HepG2 (cell line): ENCODE data around the gene NOXO1. TPM values are rescaled to one million over a fixed set of nuclear protein-coding genes. Genes with fewer than 3 reads are reported as not detected.

ENCODE experiments used
- ARNT2 ChIP-seq: sonication (generic); formaldehyde crosslinking; IDR thresholded peaks from 2 replicates; pipeline ENCODE4 v1.8.0; 2022; ENCODE audit warnings: mild to moderate bottlenecking, low read depth, missing genetic modification reagents, moderate library complexity
- ATF7 ChIP-seq, 2 experiments: fragments of 450-650 bp in 1 of 2; sonication (generic) in 1 of 2; formaldehyde crosslinking in 1 of 2; IDR thresholded peaks; 2 replicates each; pipeline versions ENCODE4 v1.4.0 to v1.6.1; 2016 to 2020; ENCODE audit warnings: antibody characterized with exemption in 1 of 2, mild to moderate bottlenecking in 1 of 2, missing genetic modification reagents in 1 of 2
- BCL3 ChIP-seq: sonication (generic); formaldehyde crosslinking; IDR thresholded peaks from 2 replicates; pipeline ENCODE4 v1.5.1; 2020; ENCODE audit warnings: mild to moderate bottlenecking, missing genetic modification reagents, moderate library complexity
- ELK4 ChIP-seq: sonication (generic); formaldehyde crosslinking; IDR thresholded peaks from 2 replicates; pipeline ENCODE4 v1.9.0; 2021; ENCODE audit warnings: missing genetic modification reagents, borderline replicate concordance
- GMEB1 ChIP-seq: sonication (generic); formaldehyde crosslinking; IDR thresholded peaks from 2 replicates; pipeline ENCODE4 v1.5.1; 2020; ENCODE audit warnings: missing genetic modification reagents, mild to moderate bottlenecking, borderline replicate concordance
- JARID2 ChIP-seq: sonication (generic); formaldehyde crosslinking; IDR thresholded peaks from 2 replicates; pipeline ENCODE4 v1.8.1; 2023; ENCODE audit warnings: missing genetic modification reagents, inconsistent platforms; ENCODE audit not compliant: insufficient replicate concordance
- NR3C1 ChIP-seq: sonication (generic); formaldehyde crosslinking; IDR thresholded peaks from 2 replicates; pipeline ENCODE4 v1.4.0; 2020; ENCODE audit warnings: missing genetic modification reagents
- RAD21 ChIP-seq: fragments of 450-650 bp; formaldehyde crosslinking; IDR thresholded peaks from 2 replicates; pipeline ENCODE4 v1.5.0; 2020; ENCODE audit warnings: mild to moderate bottlenecking
- SNAI1 ChIP-seq: sonication (generic); formaldehyde crosslinking; IDR thresholded peaks from 2 replicates; pipeline ENCODE4 v1.5.0; 2020; ENCODE audit warnings: mild to moderate bottlenecking, missing genetic modification reagents, borderline replicate concordance
- TIGD3 ChIP-seq: sonication (generic); formaldehyde crosslinking; IDR thresholded peaks from 2 replicates; pipeline ENCODE4 v1.5.1; 2020; ENCODE audit warnings: mild to moderate bottlenecking, missing genetic modification reagents, borderline replicate concordance
- TMF1 ChIP-seq: sonication (generic); formaldehyde crosslinking; IDR thresholded peaks from 2 replicates; pipeline ENCODE4 v1.8.1; 2022; ENCODE audit warnings: low read depth, missing genetic modification reagents
- ZNF513 ChIP-seq: sonication (generic); formaldehyde crosslinking; conservative IDR thresholded peaks from 2 replicates; pipeline ENCODE4 v1.5.0; 2020; ENCODE audit warnings: missing genetic modification reagents
- ZNF670 ChIP-seq: sonication (generic); formaldehyde crosslinking; IDR thresholded peaks from 2 replicates; pipeline ENCODE4 v1.8.0; 2022; ENCODE audit warnings: mild to moderate bottlenecking, missing genetic modification reagents, borderline replicate concordance
- polyA plus RNA-seq, 8 experiments: library from polyadenylated mRNA; depleted of rRNA in 3 of 8; stranded (reverse) in 7 of 8; unstranded in 1 of 8; fragments of >200 nt; fragmentation: Illumina TruSeq in 4 of 8; extraction: Trizol in 4 of 8; gene quantifications; 2 replicates each; pipeline versions ENCODE4 v1.2.1 to v1.2.3, GENCODE V29; 2011 to 2016; ENCODE audit warnings: low read depth in 4 of 8, missing spikeins in 1 of 8, mixed read lengths in 1 of 8; ENCODE audit not compliant: insufficient read depth in 1 of 8
- total RNA-seq, 5 experiments: library from RNA; depleted of rRNA; stranded (reverse); fragments of >200 nt; fragmentation: Illumina TruSeq; extraction: Trizol; gene quantifications; 2 replicates each; pipeline ENCODE4 v1.2.3, GENCODE V29; 2016; ENCODE audit warnings: low read depth in 1 of 5

The NOXO1 gene
- total and polyA plus RNA-seq, 2 of the 13 experiments (the other 11 are each of a cell fraction or from before 2014, with no cell fraction given) = 0.69 to 1.4 TPM

GRCh38 chr16:1983544-1984346, 2.5 kb upstream of the NOXO1 start, which contains the start of gene GFER (continued):
- TF ChIP-seq GMEB1 (peak; percentile 79), TMF1 (CRISPR knock-in tag) (peak; percentile 23), NR3C1 (no peak), ELK4 (no peak), SNAI1 (CRISPR knock-in tag) (no peak), ZNF670 (peak; percentile 82; the same call in 1 of the 2 replicates), ATF7 (IDR thresholded peaks at IDR 0.05) (no peak), ATF7 (CRISPR knock-in tag; IDR thresholded peaks at IDR 0.05) (no peak), JARID2 (CRISPR knock-in tag) (peak; percentile 37), BCL3 (peak; percentile 56; the same call in 1 of the 2 replicates), ZNF513 (CRISPR knock-in tag) (0 out of 2 replicates have a peak, but pooled peaks have one; percentile 49), TIGD3 (CRISPR knock-in tag) (no peak), ARNT2 (CRISPR knock-in tag) (peak; percentile 83), RAD21 (CRISPR knock-in tag) (0 out of 2 replicates have a peak, but pooled peaks have one; percentile 16)
